Activated B cell treated with CpG ODN at 0.5 μM for 24 hours (primary cell): Measurements from ENCODE around the gene VPS51. TPM values are rescaled to one million over a fixed set of nuclear protein-coding genes. Genes with fewer than 3 reads are reported as not detected.

ENCODE experiments used
- ATAC-seq: fragments of 200-7000 bp; cut with Tn5 transposase; one replicate; pipeline ENCODE4 v1.10.0; 2021; ENCODE audit warnings: low read depth, mild to moderate bottlenecking, moderate library complexity
- CTCF ChIA-PET: fragments of 350-600 bp; sonication (Branson Sonifier 250); formaldehyde crosslinking; loops from one replicate; lab custom pipeline; 2021; ENCODE audit warnings: antibody characterized with exemption; lab: Charles Lee
- POLR2A ChIA-PET: fragments of 350-600 bp; sonication (Branson Sonifier 250); formaldehyde crosslinking; loops from one replicate; lab custom pipeline; 2021; ENCODE audit warnings: antibody characterized with exemption; lab: Charles Lee
- DNase-seq: peaks from one replicate; pipeline ENCODE4 v3.0.0; 2022
- H3K27ac Mint-ChIP-seq: one replicate; pipeline ENCODE4 v1.8.0; 2020; ENCODE audit warnings: mixed read lengths
- H3K27me3 Mint-ChIP-seq: one replicate; pipeline ENCODE4 v1.8.0; 2021; ENCODE audit warnings: mixed read lengths
- H3K36me3 Mint-ChIP-seq: one replicate; pipeline ENCODE4 v1.8.0; 2021; ENCODE audit warnings: low read depth, mixed read lengths
- H3K4me1 Mint-ChIP-seq: one replicate; pipeline ENCODE4 v1.8.0; 2021; ENCODE audit warnings: mixed read lengths
- H3K4me3 Mint-ChIP-seq: one replicate; pipeline ENCODE4 v1.8.0; 2020; ENCODE audit warnings: mild to moderate bottlenecking, mixed read lengths
- H3K9me3 Mint-ChIP-seq: one replicate; pipeline ENCODE4 v1.8.0; 2020; ENCODE audit warnings: mixed read lengths
- intact Hi-C: fragments of 100-400 bp; cut with micrococcal nuclease; formaldehyde crosslinking; loops from one replicate; pipeline ENCODE4 v1.15.1; 2024
- total RNA-seq: library from RNA; stranded (reverse); gene quantifications from 2 replicates; pipeline ENCODE4 v1.2.3, GENCODE V29; 2022
- TF ChIP-seq, protein P1 (sequence below): fragments of 200-600 bp; IDR thresholded peaks from one replicate; pipeline ENCODE4 v1.8.0; 2022; ENCODE audit warnings: antibody characterized with exemption, mild to moderate bottlenecking

The VPS51 gene
- total RNA-seq, 1 donor from 2014 or later = 243 TPM

- Mint-ChIP-seq H3K27ac (peak overlapping the region; percentile 57), H3K4me1 (peaks cover 71% of the 10 kb centered on the region), H3K9me3 (no peaks in the 10 kb centered on the region), H3K36me3 (peaks cover 67% of the 10 kb centered on the region), H3K27me3 (no peaks in the 10 kb centered on the region), H3K4me3 (no peak overlapping the region)
- POLR2A ChIA-PET = interaction anchor here (0.6 to 15.3 kb wide), 2 partner anchors 12 to 26 kb away, joined by 7 to 546 read pairs; partner anchors contain the start of gene SYVN1
- DNase-seq (no peak), ATAC-seq (no peak)
- CTCF ChIA-PET = interaction anchor here (0.8 to 3.8 kb wide), 3 partner anchors 11 to 105 kb away, joined by 3 to 28 read pairs (median 24); partner anchors contain the start of gene ARL2
- TF ChIP-seq, protein P1, sequence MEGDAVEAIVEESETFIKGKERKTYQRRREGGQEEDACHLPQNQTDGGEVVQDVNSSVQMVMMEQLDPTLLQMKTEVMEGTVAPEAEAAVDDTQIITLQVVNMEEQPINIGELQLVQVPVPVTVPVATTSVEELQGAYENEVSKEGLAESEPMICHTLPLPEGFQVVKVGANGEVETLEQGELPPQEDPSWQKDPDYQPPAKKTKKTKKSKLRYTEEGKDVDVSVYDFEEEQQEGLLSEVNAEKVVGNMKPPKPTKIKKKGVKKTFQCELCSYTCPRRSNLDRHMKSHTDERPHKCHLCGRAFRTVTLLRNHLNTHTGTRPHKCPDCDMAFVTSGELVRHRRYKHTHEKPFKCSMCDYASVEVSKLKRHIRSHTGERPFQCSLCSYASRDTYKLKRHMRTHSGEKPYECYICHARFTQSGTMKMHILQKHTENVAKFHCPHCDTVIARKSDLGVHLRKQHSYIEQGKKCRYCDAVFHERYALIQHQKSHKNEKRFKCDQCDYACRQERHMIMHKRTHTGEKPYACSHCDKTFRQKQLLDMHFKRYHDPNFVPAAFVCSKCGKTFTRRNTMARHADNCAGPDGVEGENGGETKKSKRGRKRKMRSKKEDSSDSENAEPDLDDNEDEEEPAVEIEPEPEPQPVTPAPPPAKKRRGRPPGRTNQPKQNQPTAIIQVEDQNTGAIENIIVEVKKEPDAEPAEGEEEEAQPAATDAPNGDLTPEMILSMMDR = no peak
- intact Hi-C loops = no loop called here
Measured at GRCh38 chr11:65119670-65119995, 23.6 kb downstream of the VPS51 start.

DNA sequence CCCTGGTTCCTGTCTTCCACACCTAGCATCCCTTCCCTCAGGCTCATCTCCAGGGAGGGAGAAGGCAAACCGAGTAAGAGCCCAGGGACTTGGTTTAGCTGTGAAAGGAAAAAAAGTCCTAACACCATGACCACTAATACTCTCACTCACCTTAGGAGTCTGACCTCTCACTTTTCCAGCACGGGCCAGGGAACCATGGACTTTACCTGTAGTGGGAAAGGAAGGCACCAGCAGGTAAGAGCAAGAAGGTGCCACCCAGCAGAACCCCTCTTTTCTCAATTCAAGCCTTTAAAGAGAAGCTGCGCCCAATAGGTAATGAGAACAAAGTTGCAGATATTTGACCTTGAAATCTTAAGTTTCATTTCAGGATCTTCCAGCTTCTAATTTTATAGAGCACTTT lies 24.8 kb downstream of the VPS51 start:
- ChIA-PET POLR2A (interaction anchor here (0.8 to 15.3 kb wide), 7 partner anchors 9 to 264 kb away, joined by 3 to 546 read pairs (median 15); partner anchors contain the start of genes CAPN1, POLA2, SYVN1 and TM7SF2), CTCF (interaction anchor here (0.9 to 3.1 kb wide), 6 partner anchors 9 to 273 kb away, joined by 3 to 27 read pairs (median 11); partner anchors contain the start of genes SYVN1 and TM7SF2)
- TF ChIP-seq, protein P1 = no peak
- Mint-ChIP-seq H3K9me3 (no peaks in the 10 kb centered on the region), H3K27me3 (no peaks in the 10 kb centered on the region), H3K36me3 (peaks cover 72% of the 10 kb centered on the region), H3K4me3 (peak overlapping the region; percentile 99), H3K4me1 (peaks cover 68% of the 10 kb centered on the region), H3K27ac (peak overlapping the region; percentile 99)
- intact Hi-C loops = no loop called here
- DNase-seq (no peak), ATAC-seq (no peak)

DNA sequence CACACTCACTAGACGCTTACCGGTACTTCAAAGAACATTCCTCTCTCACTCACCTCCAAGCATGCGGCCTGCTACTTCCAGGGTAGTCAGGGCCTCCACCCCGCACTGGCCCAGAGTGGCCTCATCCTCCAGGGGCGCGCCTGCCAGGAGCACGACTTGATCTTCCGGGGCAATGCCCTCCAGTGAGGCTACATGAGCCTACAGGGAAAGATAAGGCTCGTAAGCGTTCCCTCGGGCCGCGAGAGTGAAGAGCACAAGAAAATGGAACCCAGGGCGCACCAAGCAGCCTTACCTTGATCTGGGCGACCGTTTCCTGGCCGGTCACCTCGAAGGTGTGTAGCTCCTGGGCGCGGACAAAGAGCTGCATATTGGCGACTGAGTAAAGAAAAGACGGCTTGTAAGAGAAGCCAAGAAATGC lies 25.4 kb downstream of the VPS51 start:
- POLR2A ChIA-PET = interaction anchor here (0.5 to 15.3 kb wide), 24 partner anchors 10 to 540 kb away, joined by 3 to 546 read pairs (median 4); partner anchors contain the start of genes CAPN1, DPF2, MALAT1 and POLA2
- intact Hi-C loops = no loop called here
- Mint-ChIP-seq H3K9me3 (no peaks in the 10 kb centered on the region), H3K27ac (peak overlapping the region; percentile 99), H3K27me3 (no peaks in the 10 kb centered on the region), H3K4me1 (peaks cover 63% of the 10 kb centered on the region), H3K4me3 (peak overlapping the region; percentile 99), H3K36me3 (peaks cover 77% of the 10 kb centered on the region)
- ATAC-seq (no peak), DNase-seq (no peak)
- TF ChIP-seq, protein P1 = no peak
- CTCF ChIA-PET = interaction anchor here (0.6 to 3.1 kb wide), 10 partner anchors 10 to 433 kb away, joined by 3 to 27 read pairs (median 4); partner anchors contain the start of genes CAPN1, CDC42EP2, SYVN1 and TM7SF2

- H3K27me3 Mint-ChIP-seq = no peaks in the 10 kb centered on the region
- CTCF ChIA-PET = interaction anchor here (0.6 to 3.1 kb wide), 11 partner anchors 9 to 433 kb away, joined by 3 to 27 read pairs (median 3); partner anchors contain the start of genes CAPN1, CDC42EP2, SYVN1 and TM7SF2
- POLR2A ChIA-PET = interaction anchor here (0.5 to 15.3 kb wide), 34 partner anchors 9 to 539 kb away, joined by 3 to 546 read pairs (median 4); partner anchors contain the start of genes CAPN1, DPF2, MALAT1 and POLA2
- TF ChIP-seq, protein P1 = no peak
- ATAC-seq = peak; percentile 81
- DNase-seq = peak; percentile 96
- H3K4me1 Mint-ChIP-seq = peaks cover 60% of the 10 kb centered on the region
- peak within 1 kb of the TSS; percentile 99 for H3K27ac Mint-ChIP-seq
- H3K36me3 Mint-ChIP-seq = peaks cover 81% of the 10 kb centered on the region
- H3K4me3 Mint-ChIP-seq = peak within 1 kb of the TSS; percentile 99
- intact Hi-C loops = loop anchor here (1.0 kb wide), 4 partner anchors 10 to 198 kb away; partner anchors contain the start of genes CDCA5, PPP2R5B and ZFPL1
- no peaks in the 10 kb centered on the region for H3K9me3 Mint-ChIP-seq
Measured at GRCh38 chr11:65121865-65122696, 26.1 kb downstream of the VPS51 start, which contains the start of the genes FAU and MRPL49. Gene FAU, minus strand, starts transcription at chr11:65122134. Its CDS starts 321 bp downstream, at chr11:65121813. Gene MRPL49, plus strand, starts transcription at chr11:65122321. Its CDS starts 26 bp downstream, at chr11:65122347.
